SK-N-SH treated with all-trans-retinoic acid at 6 μM for 48 hours (cell line): Measurements from ENCODE around the gene PSMB7.

Experiments
- ATAC-seq: fragments of 200-7000 bp; cut with Tn5 transposase; 3 replicates; pipeline ENCODE4 v1.9.1; 2020; ENCODE audit warnings: mild to moderate bottlenecking, moderate library complexity
- BACH2 ChIP-seq: fragments of 250-450 bp; sonication (Bioruptor Pico); IDR thresholded peaks from 2 replicates; pipeline ENCODE4 v1.9.0; 2021; ENCODE audit warnings: mild to moderate bottlenecking, borderline replicate concordance
- CSDC2 ChIP-seq: fragments of 250-450 bp; sonication (Bioruptor Pico); IDR thresholded peaks from 2 replicates; pipeline ENCODE4 v1.5.0; 2020; ENCODE audit warnings: mild to moderate bottlenecking, moderate library complexity
- ESRRG ChIP-seq: fragments of 250-450 bp; sonication (Bioruptor Pico); IDR thresholded peaks from 2 replicates; pipeline ENCODE4 v1.6.1; 2021; ENCODE audit warnings: mild to moderate bottlenecking
- GLIS3 ChIP-seq: fragments of 250-450 bp; sonication (Bioruptor Pico); IDR thresholded peaks from 2 replicates; pipeline ENCODE4 v1.5.0; 2020; ENCODE audit warnings: mild to moderate bottlenecking, moderate library complexity
- ISL1 ChIP-seq: fragments of 250-450 bp; sonication (Bioruptor Pico); IDR thresholded peaks from 2 replicates; pipeline ENCODE4 v2.1.2; 2022; ENCODE audit warnings: mild to moderate bottlenecking, moderate library complexity
- OSR1 ChIP-seq: fragments of 250-450 bp; sonication (Bioruptor Pico); IDR thresholded peaks from 2 replicates; pipeline ENCODE4 v1.8.0; 2022; ENCODE audit warnings: moderate library complexity, mild to moderate bottlenecking, inconsistent platforms
- PPARA ChIP-seq: fragments of 250-450 bp; sonication (Bioruptor Pico); IDR thresholded peaks from 2 replicates; pipeline ENCODE4 v1.5.0; 2020; ENCODE audit warnings: mild to moderate bottlenecking, borderline replicate concordance
- RARB ChIP-seq: fragments of 250-450 bp; sonication (Bioruptor Pico); IDR thresholded peaks from 2 replicates; pipeline ENCODE4 v1.8.0; 2021; ENCODE audit warnings: mild to moderate bottlenecking, moderate library complexity
- SNAI2 ChIP-seq: fragments of 250-450 bp; sonication (Bioruptor Pico); IDR thresholded peaks from 2 replicates; pipeline ENCODE4 v1.5.0; 2020; ENCODE audit warnings: mild to moderate bottlenecking, moderate library complexity
- TCF4 ChIP-seq: fragments of 250-450 bp; sonication (Bioruptor Pico); IDR thresholded peaks from 2 replicates; pipeline ENCODE4 v1.8.0; 2021; ENCODE audit warnings: mild to moderate bottlenecking, moderate library complexity, borderline replicate concordance
- TOX ChIP-seq: fragments of 250-450 bp; sonication (Bioruptor Pico); IDR thresholded peaks from 2 replicates; pipeline ENCODE4 v1.8.0; 2021; ENCODE audit warnings: mild to moderate bottlenecking, moderate library complexity, borderline replicate concordance
- ZC3H10 ChIP-seq: fragments of 250-450 bp; sonication (Bioruptor Pico); IDR thresholded peaks from 2 replicates; pipeline ENCODE4 v1.5.1; 2021; ENCODE audit warnings: mild to moderate bottlenecking, moderate library complexity
- ZFP30 ChIP-seq: fragments of 450-650 bp; formaldehyde crosslinking; IDR thresholded peaks from 2 replicates; pipeline ENCODE4 v1.5.0; 2022; ENCODE audit warnings: mild to moderate bottlenecking, moderate library complexity
- ZNF565 ChIP-seq: fragments of 450-650 bp; formaldehyde crosslinking; conservative IDR thresholded peaks from 2 replicates; pipeline ENCODE4 v1.5.0; 2020; ENCODE audit warnings: low read depth, mild to moderate bottlenecking, moderate library complexity
- ZNF70 ChIP-seq: fragments of 450-650 bp; formaldehyde crosslinking; IDR thresholded peaks from 2 replicates; pipeline ENCODE4 v1.5.0; 2020; ENCODE audit warnings: mild to moderate bottlenecking, moderate library complexity
- ZNF8 ChIP-seq: fragments of 450-650 bp; formaldehyde crosslinking; IDR thresholded peaks from 2 replicates; pipeline ENCODE4 v1.5.0; 2020; ENCODE audit warnings: mild to moderate bottlenecking, moderate library complexity
- TF ChIP-seq, protein P1 (sequence below): fragments of 250-450 bp; sonication (Bioruptor Pico); IDR thresholded peaks from 2 replicates; pipeline ENCODE4 v1.5.0; 2020; ENCODE audit warnings: mild to moderate bottlenecking, moderate library complexity
- TF ChIP-seq, protein P2 (sequence below): fragments of 250-450 bp; sonication (Bioruptor Pico); IDR thresholded peaks from 2 replicates; pipeline ENCODE4 v1.5.1; 2020; ENCODE audit warnings: low read depth, mild to moderate bottlenecking, moderate library complexity
- TF ChIP-seq, protein P3 (sequence below): fragments of 250-450 bp; sonication (Bioruptor Pico); IDR thresholded peaks from 2 replicates; pipeline ENCODE4 v1.8.0; 2021; ENCODE audit warnings: low read depth, mild to moderate bottlenecking, moderate library complexity, borderline replicate concordance

Gene PSMB7

DNA sequence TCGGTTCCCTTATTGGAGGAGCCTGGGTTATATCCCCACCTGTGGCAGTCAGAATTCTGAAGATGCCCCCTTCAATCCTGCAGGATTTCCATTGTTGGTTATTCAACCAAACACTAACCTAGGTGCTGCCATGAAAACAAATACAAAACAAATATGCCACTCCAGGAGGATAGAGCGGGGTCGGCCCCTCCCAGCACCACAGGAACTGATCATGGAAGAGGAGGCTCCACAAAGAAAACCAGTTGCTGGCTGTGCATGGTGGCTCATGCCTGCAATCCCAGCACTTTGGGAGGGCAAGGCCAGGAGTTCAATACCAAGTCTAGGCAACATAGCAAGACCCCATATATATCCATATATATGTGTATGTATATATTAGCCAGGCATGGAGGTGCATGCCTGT lies 21.8 kb upstream of the PSMB7 start:
- TF ChIP-seq, protein P1, sequence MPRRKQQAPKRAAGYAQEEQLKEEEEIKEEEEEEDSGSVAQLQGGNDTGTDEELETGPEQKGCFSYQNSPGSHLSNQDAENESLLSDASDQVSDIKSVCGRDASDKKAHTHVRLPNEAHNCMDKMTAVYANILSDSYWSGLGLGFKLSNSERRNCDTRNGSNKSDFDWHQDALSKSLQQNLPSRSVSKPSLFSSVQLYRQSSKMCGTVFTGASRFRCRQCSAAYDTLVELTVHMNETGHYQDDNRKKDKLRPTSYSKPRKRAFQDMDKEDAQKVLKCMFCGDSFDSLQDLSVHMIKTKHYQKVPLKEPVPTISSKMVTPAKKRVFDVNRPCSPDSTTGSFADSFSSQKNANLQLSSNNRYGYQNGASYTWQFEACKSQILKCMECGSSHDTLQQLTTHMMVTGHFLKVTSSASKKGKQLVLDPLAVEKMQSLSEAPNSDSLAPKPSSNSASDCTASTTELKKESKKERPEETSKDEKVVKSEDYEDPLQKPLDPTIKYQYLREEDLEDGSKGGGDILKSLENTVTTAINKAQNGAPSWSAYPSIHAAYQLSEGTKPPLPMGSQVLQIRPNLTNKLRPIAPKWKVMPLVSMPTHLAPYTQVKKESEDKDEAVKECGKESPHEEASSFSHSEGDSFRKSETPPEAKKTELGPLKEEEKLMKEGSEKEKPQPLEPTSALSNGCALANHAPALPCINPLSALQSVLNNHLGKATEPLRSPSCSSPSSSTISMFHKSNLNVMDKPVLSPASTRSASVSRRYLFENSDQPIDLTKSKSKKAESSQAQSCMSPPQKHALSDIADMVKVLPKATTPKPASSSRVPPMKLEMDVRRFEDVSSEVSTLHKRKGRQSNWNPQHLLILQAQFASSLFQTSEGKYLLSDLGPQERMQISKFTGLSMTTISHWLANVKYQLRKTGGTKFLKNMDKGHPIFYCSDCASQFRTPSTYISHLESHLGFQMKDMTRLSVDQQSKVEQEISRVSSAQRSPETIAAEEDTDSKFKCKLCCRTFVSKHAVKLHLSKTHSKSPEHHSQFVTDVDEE (CRISPR knock-in tag): no peak
- TF ChIP-seq PPARA (CRISPR knock-in tag): no peak
- no peak for TF ChIP-seq ISL1 (CRISPR knock-in tag)
- no peak for TF ChIP-seq TCF4
- TF ChIP-seq RARB (CRISPR knock-in tag): no peak
- no peak for TF ChIP-seq BACH2
- TF ChIP-seq SNAI2: no peak
- no peak for TF ChIP-seq TOX
- TF ChIP-seq ESRRG (CRISPR knock-in tag): no peak
- TF ChIP-seq, protein P2, sequence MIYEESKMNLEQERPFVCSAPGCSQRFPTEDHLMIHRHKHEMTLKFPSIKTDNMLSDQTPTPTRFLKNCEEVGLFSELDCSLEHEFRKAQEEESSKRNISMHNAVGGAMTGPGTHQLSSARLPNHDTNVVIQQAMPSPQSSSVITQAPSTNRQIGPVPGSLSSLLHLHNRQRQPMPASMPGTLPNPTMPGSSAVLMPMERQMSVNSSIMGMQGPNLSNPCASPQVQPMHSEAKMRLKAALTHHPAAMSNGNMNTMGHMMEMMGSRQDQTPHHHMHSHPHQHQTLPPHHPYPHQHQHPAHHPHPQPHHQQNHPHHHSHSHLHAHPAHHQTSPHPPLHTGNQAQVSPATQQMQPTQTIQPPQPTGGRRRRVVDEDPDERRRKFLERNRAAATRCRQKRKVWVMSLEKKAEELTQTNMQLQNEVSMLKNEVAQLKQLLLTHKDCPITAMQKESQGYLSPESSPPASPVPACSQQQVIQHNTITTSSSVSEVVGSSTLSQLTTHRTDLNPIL (CRISPR knock-in tag): no peak
- TF ChIP-seq CSDC2: no peak
- TF ChIP-seq, protein P3, sequence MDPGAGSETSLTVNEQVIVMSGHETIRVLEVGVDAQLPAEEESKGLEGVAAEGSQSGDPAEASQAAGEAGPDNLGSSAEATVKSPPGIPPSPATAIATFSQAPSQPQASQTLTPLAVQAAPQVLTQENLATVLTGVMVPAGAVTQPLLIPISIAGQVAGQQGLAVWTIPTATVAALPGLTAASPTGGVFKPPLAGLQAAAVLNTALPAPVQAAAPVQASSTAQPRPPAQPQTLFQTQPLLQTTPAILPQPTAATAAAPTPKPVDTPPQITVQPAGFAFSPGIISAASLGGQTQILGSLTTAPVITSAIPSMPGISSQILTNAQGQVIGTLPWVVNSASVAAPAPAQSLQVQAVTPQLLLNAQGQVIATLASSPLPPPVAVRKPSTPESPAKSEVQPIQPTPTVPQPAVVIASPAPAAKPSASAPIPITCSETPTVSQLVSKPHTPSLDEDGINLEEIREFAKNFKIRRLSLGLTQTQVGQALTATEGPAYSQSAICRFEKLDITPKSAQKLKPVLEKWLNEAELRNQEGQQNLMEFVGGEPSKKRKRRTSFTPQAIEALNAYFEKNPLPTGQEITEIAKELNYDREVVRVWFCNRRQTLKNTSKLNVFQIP (CRISPR knock-in tag): no peak
- no peak for TF ChIP-seq ZFP30 (CRISPR knock-in tag)
- no peak for TF ChIP-seq GLIS3 (CRISPR knock-in tag)
- ATAC-seq: no peak

DNA sequence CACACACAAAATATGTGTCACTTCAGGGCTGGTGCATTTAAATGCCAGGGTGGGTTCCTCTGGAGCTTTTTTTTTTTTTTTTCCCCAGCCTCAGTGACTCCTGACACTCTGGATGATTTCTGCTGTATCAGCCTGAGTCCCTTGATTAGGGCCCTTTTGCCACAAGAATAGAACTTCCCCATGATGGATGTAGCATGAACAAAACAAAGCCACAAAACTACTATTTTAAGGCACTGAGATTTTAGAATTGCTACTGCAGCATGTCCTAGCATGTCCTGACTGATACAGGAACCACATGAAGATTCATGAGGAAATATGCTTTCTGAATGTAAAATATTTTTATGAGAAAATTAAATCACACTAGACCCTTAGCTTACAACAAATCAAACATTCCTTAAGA lies 21.1 kb upstream of the PSMB7 start:
- ATAC-seq: no peak
- TF ChIP-seq PPARA (CRISPR knock-in tag) (no peak), ZNF565 (no peak), ZNF70 (CRISPR knock-in tag) (no peak), ZC3H10 (CRISPR knock-in tag) (no peak), OSR1 (CRISPR knock-in tag) (no peak)
- TF ChIP-seq, protein P2 (CRISPR knock-in tag): no peak
- TF ChIP-seq, protein P1 (CRISPR knock-in tag): no peak
- TF ChIP-seq, protein P3 (CRISPR knock-in tag): no peak

DNA sequence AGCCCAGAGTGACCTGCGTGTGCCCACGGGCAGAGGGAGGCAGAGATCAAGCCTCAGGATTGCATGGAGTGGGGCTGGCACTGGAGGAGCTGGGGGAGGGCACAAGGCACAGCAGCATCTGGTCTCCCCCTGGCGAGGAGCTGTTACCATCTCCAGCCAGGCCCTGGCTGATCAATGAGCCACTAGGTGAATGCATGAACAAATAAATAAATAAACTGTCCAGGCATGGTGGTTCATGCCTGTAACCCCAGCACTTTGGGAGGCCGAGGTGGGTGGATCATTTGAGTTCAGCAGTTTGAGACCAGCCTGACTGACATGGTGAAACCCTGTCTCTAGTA lies 14.3 kb upstream of the PSMB7 start:
- ATAC-seq: no peak
- TF ChIP-seq BACH2 (no peak), PPARA (CRISPR knock-in tag) (no peak), ZNF565 (no peak), ZNF8 (CRISPR knock-in tag) (no peak), ZFP30 (CRISPR knock-in tag) (no peak), SNAI2 (no peak)
- TF ChIP-seq, protein P2 (CRISPR knock-in tag): no peak
- TF ChIP-seq, protein P3 (CRISPR knock-in tag): no peak
- TF ChIP-seq, protein P1 (CRISPR knock-in tag): no peak
